SK-N-SH (cell line): ENCODE data around the gene MAGEB4.

Source experiments
- CHD2 ChIP-seq: fragments of 150-350 bp; IDR thresholded peaks from 2 replicates; pipeline ENCODE4 v1.6.1; 2018; ENCODE audit warnings: low read length; ENCODE audit not compliant: partially characterized antibody
- EP300 ChIP-seq, 2 experiments: IDR thresholded peaks; 2 replicates each; pipeline versions ENCODE4 v1.4.0 to v1.6.1; 2012; ENCODE audit warnings: borderline replicate concordance in 1 of 2, low read depth in 1 of 2, low read length in 1 of 2
- GABPA ChIP-seq: IDR thresholded peaks from 2 replicates; pipeline ENCODE4 v1.4.0; 2012; ENCODE audit warnings: low read depth, mild to moderate bottlenecking
- NFIC ChIP-seq: IDR thresholded peaks from 2 replicates; pipeline ENCODE4 v1.4.0; 2012; ENCODE audit warnings: borderline replicate concordance
- SIN3A ChIP-seq: IDR thresholded peaks from 2 replicates; pipeline ENCODE4 v1.6.1; 2012; ENCODE audit warnings: low read depth, mild to moderate bottlenecking, low read length, moderate library complexity, borderline replicate concordance
- USF1 ChIP-seq: IDR thresholded peaks from 2 replicates; pipeline ENCODE4 v1.4.0; 2012; ENCODE audit warnings: low read depth, borderline replicate concordance
- TF ChIP-seq, protein P1 (sequence below): fragments of 150-350 bp; IDR thresholded peaks from 2 replicates; pipeline ENCODE4 v1.6.1; 2017; ENCODE audit warnings: antibody characterized with exemption, low read length, low read depth, borderline replicate concordance
- TF ChIP-seq, protein P2 (sequence below): fragments of 200-600 bp; sonication (generic); IDR thresholded peaks from 2 replicates; pipeline ENCODE4 v1.6.1; 2017; ENCODE audit warnings: antibody characterized with exemption, mild to moderate bottlenecking, moderate library complexity
- TF ChIP-seq, protein P3 (sequence below): IDR thresholded peaks from 2 replicates; pipeline ENCODE4 v1.6.1; 2012; ENCODE audit warnings: mild to moderate bottlenecking, low read depth, low read length, moderate library complexity

- TF ChIP-seq, protein P1, sequence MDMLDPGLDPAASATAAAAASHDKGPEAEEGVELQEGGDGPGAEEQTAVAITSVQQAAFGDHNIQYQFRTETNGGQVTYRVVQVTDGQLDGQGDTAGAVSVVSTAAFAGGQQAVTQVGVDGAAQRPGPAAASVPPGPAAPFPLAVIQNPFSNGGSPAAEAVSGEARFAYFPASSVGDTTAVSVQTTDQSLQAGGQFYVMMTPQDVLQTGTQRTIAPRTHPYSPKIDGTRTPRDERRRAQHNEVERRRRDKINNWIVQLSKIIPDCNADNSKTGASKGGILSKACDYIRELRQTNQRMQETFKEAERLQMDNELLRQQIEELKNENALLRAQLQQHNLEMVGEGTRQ: no peak
- TF ChIP-seq, protein P2, sequence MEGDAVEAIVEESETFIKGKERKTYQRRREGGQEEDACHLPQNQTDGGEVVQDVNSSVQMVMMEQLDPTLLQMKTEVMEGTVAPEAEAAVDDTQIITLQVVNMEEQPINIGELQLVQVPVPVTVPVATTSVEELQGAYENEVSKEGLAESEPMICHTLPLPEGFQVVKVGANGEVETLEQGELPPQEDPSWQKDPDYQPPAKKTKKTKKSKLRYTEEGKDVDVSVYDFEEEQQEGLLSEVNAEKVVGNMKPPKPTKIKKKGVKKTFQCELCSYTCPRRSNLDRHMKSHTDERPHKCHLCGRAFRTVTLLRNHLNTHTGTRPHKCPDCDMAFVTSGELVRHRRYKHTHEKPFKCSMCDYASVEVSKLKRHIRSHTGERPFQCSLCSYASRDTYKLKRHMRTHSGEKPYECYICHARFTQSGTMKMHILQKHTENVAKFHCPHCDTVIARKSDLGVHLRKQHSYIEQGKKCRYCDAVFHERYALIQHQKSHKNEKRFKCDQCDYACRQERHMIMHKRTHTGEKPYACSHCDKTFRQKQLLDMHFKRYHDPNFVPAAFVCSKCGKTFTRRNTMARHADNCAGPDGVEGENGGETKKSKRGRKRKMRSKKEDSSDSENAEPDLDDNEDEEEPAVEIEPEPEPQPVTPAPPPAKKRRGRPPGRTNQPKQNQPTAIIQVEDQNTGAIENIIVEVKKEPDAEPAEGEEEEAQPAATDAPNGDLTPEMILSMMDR: no peak
- TF ChIP-seq USF1: no peak
- no peak for TF ChIP-seq NFIC
- TF ChIP-seq, protein P3, sequence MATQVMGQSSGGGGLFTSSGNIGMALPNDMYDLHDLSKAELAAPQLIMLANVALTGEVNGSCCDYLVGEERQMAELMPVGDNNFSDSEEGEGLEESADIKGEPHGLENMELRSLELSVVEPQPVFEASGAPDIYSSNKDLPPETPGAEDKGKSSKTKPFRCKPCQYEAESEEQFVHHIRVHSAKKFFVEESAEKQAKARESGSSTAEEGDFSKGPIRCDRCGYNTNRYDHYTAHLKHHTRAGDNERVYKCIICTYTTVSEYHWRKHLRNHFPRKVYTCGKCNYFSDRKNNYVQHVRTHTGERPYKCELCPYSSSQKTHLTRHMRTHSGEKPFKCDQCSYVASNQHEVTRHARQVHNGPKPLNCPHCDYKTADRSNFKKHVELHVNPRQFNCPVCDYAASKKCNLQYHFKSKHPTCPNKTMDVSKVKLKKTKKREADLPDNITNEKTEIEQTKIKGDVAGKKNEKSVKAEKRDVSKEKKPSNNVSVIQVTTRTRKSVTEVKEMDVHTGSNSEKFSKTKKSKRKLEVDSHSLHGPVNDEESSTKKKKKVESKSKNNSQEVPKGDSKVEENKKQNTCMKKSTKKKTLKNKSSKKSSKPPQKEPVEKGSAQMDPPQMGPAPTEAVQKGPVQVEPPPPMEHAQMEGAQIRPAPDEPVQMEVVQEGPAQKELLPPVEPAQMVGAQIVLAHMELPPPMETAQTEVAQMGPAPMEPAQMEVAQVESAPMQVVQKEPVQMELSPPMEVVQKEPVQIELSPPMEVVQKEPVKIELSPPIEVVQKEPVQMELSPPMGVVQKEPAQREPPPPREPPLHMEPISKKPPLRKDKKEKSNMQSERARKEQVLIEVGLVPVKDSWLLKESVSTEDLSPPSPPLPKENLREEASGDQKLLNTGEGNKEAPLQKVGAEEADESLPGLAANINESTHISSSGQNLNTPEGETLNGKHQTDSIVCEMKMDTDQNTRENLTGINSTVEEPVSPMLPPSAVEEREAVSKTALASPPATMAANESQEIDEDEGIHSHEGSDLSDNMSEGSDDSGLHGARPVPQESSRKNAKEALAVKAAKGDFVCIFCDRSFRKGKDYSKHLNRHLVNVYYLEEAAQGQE: no peak
- TF ChIP-seq SIN3A: no peak
- TF ChIP-seq CHD2: no peak
- no peak for TF ChIP-seq GABPA
- TF ChIP-seq EP300 (IDR thresholded peaks at IDR 0.05; ENCODE audit: borderline replicate concordance in 1 of 2, low read depth in 1 of 2, low read length in 1 of 2): no peak
These were observed 40.7 kb downstream of the MAGEB4 start for GRCh38 chrX:30282527-30282926.
